ENCODE data around the gene COPZ1.

Gene COPZ1

GRCh38 chr12:54359762-54360351 is 34.9 kb downstream of the COPZ1 start:
- no peak for DNase-seq

GRCh38 chr12:54360717-54361456 is 36.0 kb downstream of the COPZ1 start:
- no peak for DNase-seq

GRCh38 chr12:54363047-54363446 is 38.1 kb downstream of the COPZ1 start:
- no peak for DNase-seq

- no peak for DNase-seq
Observed at GRCh38 chr12:54363618-54364017, 38.7 kb downstream of the COPZ1 start.

GRCh38 chr12:54364413-54364812 is 39.5 kb downstream of the COPZ1 start, which contains the start of gene GPR84:
Gene GPR84 (minus strand): TSS chr12:54364486. CDS start chr12:54363851, 635 bp downstream.
- DNase-seq = no peak

DNA sequence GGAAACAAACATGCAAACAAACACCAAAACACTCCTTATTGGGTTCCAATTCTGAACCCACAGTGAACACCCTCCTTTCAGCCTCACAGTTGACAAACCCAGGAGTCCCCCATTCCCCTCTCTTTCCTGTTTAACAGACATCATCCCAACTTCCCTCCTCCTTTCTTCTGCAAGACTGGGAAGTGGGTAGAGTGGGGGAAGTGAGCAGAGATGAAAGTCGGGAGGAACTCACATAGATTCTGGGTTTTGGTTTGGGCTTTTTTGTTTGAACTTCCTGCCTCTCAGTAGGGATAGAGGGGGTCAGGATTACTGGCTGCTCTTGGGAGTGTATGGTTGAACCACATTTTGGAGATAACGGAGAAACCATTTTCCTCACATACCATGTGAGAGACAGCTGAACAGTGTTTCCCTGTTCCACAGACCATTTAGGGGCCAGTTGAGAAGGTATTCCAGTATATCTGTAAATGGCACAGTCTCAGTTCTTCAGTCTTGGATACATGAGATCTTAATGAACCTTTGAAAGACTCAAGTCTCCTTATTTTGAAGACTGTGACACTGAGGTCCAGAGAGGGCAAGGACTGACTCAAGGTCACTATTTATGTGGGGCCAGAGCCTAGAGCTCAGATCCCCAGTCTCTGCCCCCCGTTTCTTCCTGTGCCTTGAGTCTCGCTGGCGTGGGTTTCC is 43.2 kb downstream of the COPZ1 start:
- no peak for DNase-seq

DNA sequence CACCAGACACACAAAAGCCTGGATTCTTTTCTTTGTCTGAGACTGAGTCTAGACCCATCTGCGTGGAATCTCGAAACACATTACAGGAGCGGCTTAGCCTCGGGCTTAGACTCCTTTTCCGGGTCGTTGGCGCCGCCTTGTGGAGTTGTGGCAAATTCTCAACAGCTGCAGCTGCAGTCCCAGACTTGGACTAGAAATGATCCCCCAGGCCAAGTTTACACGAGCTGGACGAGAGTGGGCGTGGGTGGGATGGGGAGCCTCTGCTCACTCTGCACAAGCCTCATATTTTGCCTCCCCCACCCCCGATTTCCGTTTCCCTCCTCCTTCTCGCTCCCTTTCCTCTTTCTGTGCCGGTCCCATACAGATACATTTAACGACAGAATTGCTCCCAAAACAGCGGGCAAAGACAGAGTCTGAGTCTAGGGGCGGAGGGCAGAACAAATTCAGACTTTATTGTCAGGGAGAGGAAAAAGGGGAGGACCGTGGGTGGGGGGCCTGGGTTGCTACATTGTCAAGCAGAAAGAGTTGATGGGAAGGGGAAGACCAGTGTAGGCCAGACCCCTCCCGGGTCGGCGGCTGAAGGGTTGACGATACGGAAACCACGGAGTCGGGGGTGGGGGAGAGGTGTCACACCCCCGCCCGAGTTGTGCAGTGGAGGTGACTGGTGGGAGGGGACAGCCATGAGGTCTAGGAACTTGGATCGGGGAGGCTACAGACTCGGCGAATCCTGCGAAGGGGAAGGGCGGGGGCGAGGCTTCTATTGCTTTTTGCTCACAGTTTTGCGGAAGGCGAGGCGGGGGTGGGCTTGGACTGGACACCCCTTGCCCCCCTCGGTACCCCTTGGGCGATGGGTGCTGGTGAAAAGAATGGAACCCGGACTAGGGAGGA is 44.0 kb downstream of the COPZ1 start:
- DNase-seq = peak in 1 of 2 experiments; percentile 37

GRCh38 chr12:54369597-54370131 is 44.7 kb downstream of the COPZ1 start:
- DNase-seq = no peak

- peak in 1 of 2 experiments; percentile 5 for DNase-seq
Observed at GRCh38 chr12:54370171-54370730, 45.3 kb downstream of the COPZ1 start.

DNA sequence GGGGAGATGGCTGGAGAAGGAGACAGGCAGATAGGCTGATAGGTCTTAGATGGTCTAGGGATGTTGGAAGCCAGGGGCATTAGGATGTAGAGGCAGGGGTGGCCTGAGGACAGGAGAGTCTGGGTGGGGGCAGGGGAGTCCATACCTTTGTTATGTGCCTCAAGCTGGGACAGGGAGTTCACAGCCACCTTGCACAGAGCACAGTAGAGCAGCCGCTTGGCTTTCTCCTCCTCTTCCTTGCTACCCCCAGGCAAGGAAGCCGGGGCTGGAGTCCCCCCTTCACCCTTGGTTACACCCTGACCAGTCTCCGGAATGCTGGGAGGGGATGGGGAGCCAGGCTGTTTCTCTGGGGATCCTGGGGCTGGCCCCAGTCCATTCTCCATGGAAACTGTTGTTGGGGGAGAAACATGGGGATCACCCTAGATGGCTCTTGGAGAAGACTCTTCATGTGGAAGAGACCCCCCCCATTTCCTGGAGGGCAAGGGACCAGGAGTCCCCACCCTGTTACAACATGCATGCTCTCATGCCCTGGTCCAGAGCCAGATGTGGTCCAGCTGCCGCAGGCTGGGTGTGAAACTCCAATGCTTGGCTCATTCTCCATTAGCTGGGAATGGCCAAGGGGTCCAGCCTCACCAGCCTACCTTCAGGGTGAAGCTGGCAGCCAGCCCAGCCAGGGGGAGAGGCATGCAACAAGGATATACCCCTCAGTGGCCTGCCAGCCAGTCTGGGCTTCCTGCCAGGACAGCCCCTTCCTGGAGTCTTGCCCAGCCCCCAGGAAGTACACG is 46.6 kb downstream of the COPZ1 start:
- DNase-seq = no peak

GRCh38 chr12:54372113-54372806 is 47.3 kb downstream of the COPZ1 start:
- DNase-seq = no peak

GRCh38 chr12:54373649-54374561 is 49.0 kb downstream of the COPZ1 start:
- no peak for DNase-seq

- DNase-seq = no peak
Observed at GRCh38 chr12:54374562-54375258, 49.8 kb downstream of the COPZ1 start.

DNA sequence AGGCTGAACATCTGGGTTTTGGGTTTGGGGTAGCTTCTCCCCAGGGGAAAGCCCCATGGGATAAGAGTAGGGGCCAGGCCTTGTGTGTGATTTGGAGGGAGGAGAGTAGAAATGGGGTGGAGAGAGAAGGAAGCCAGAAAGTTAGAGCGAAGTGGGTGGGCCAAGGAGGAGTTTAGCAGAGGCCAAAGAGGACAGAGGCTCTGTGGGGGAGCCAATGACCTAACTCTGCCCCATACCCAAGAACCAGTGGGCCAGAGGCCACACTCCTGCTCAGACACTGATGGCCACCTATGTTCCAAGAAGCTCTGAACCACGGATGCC is 50.3 kb downstream of the COPZ1 start:
- DNase-seq = no peak

- DNase-seq = no peak
Observed at GRCh38 chr12:54376596-54376995, 51.7 kb downstream of the COPZ1 start.

DNA sequence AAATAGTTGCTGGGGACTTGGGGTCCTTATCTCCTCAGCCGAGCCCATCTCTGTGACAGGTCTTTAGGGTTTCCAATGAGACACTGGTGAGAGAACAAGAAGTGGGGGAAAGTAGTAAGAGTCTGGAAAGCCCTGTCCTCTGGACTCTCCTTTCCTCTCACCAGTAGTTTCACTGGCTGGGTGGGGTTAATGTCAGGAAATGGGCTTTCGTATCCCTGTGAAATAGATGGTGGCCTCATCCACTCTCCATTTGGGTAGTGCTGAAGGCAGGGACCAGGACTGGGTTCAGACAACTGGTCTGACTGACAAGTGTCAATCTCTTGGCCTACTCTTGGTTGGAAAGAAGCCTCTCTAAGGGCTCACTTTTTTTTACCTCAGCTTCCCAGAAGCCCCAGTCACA is 52.1 kb downstream of the COPZ1 start:
- no peak for DNase-seq

DNA sequence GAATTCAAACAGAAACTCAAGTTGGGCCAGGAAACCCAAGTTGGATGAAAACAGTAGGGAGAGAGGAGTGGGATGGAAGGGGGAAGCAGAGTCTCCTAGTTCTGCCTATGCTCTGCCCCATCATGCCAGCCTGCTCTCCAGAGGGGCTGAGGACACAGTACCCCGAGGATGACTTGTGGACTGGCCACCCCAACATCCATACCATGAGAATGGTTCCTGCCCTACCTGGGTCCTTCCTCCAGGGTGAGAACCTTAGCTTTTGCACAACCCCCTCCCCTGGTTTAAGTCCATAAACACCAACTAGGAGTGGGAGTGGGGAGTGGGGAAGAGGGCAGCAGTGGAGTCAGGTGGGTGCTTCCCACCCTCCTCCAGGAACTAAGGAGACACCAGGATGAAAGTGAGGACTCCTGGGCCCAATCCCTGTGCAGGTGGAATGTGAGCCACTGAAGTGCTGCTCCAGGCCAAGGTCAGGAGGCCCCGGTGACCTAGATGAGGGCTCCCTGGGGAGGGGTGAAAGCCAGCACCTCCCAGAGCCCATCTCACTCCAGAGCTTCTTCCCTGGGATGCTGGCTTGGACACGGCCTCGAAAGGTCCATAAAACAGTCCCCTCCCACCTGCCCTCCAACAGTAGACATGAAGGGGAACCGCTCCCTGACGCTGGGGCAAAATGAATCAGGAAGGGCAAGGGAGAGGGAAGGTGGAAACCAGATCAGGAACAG is 53.0 kb downstream of the COPZ1 start:
- no peak for DNase-seq

DNA sequence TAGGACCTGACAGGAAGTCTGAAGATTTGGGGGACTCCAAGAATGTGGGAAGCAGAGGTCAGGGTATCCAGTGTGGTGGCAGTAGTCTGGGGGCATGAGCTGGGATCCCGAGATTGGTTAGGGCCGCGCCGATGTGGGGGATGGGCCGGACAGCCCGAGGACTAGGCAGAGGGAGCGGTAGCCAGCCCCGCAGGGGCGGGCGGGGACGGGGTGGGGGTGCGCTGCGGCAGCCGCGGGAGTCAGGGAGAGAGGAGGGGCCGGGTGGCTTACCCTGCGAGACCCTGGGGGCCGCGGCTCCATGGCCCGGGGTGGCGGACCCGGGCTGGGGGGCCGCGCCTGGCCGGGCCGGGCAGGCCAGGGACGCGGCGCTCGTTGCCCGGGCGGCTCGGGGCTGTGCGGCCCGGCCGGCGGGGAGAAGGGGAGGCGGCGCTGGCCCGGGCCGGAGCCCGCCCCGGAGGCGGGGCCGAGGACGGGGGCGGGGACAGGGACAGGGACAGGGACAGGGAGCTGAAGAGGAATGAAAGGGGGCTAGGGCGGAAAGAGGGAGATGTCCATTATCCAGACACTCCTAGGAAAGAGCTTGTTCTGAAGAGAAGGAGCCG is 54.0 kb downstream of the COPZ1 start:
- no peak for DNase-seq
